ENCODE measurements around the gene MPST.

The MPST gene

DNA sequence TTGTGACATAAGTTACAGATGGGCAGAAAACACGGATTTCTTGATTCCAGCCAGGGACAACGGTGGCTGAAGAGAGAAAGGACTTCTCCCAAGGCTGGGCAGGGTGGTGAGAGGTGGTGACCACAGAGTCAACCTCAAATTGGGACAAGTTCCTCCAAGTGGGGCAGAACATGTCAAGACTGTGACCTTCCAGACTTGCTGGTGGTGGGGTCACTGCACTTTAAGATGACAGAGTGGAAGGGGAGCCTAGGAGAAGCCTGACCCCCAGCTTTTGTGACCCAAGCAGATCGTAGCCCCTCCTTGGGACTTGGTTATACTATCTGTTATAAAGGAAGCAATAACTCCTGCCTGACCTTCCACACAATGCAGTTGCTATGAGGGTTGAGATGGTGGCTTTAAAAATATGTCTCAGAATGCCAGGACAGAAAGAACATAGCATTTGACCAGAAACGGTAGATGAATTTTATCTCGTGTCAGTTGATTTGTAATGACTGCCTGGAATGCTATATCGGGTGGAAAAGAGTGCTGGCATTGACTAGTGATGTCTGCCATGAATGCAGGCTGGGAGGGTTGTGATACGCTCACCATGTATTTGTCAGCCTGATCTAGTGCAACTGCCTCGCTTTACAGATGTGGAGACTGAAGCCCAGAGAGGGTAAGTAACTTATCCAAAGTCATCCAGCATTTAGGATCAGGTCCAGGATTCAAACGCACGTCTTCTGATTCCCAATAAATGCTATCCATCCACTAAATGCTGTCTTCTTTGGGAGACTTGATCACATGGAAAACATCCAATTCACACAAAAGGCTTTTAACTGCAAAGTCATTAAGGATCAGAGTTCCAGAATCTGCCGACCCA is 18.6 kb upstream of the MPST start:
- DNase-seq (ENCODE audit: low spot score) = no peak

DNA sequence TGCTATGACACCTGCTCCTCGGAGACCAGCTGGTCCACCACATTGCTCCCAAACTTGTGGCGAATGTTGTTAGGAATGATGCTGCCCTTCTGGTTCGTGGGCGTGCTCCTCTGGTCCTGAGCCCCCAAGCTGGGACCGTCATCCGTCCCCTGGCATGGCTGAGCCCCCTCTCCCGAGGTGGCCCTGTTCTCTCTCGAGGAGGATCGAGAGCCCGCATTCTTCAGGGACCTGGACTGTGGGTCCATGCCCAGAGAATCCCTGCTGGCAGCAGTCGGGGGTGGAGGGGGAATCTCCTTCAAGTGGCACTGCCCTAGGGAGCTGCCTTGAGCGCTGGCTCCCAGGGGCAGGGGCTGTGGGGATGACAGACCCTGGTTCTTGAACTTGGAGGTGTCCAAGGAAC is 17.7 kb upstream of the MPST start:
- DNase-seq (ENCODE audit: low spot score) = no peak

DNA sequence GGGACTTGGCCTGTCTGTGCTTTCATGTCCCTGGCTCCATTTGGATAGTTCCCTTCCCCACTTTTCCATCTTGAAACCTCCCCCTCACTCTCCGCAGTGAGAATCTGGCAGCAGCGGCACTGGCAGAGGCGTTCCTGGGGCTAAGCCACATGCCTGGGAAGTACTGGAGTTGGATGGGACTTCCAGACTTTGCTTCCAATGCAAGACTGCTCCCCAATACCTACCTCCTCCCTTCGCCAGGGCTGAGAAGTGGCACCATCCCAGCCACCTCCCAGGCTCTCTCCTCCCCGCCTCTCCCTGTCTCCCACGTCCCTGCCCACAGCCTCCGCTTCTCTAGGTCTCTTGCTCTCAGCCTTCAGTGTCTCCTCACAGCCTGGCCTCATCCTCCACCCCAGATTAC is 16.9 kb upstream of the MPST start:
- no peak for DNase-seq (ENCODE audit: low spot score)

DNA sequence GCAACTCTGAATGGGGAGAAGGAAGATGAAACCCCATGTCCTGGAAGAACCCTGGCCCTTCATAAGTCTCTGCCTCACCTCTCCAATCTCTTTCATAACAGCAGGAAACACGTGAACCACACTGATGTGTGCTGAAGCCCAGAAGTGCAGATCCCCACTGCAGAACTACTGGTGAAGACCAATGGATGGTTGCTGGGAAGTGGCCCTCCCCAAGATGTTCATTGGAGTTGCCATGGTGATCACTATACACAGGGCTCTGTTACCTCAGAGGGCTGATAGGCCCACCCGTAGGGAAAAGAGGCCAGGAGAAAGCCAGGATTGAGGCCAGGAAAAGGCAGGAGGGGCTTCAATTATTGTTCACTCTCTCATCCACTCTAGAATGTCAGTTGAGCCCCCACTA is 11.9 kb upstream of the MPST start:
- no peak for DNase-seq (ENCODE audit: low spot score)

DNA sequence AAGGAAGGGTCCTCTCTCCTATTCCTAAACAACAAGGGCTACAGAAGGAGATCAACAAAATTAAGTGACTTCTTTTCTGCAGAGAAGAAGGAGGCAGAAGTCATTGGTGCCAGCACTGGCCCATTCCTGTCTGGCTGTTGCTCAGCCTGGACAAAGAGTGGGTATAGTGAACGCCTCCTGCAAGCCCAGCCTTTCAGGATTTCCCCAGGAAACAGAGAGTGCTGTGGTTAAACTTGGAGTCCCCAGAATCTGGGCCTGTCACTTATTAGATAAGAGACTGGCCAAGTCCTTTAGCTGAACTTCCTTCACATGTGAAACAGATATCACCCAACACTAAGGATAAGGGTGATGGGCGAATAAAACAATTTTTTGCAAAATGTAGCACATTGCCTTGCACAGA is 11.2 kb upstream of the MPST start:
- no peak for DNase-seq (ENCODE audit: low spot score)

DNA sequence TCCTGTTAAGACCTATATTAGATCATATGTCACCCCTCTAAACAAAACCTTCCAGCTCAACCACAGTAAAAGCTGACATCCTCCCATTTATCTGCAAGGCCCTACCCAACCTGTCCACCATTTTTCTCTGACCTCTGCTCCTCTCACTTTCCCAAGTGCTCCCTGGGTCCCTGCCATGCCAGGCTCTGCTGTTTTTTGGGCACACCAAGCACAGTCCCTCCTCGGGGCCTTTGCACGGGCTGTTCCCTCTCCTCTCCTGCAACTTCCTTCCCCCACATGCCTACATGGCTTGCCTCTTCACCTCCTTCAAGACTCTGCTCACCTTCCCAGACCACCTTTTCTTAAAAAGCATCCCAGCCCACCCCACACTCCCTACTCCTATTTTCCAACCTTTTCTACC is 10.1 kb upstream of the MPST start:
- DNase-seq (ENCODE audit: low spot score) = no peak

DNA sequence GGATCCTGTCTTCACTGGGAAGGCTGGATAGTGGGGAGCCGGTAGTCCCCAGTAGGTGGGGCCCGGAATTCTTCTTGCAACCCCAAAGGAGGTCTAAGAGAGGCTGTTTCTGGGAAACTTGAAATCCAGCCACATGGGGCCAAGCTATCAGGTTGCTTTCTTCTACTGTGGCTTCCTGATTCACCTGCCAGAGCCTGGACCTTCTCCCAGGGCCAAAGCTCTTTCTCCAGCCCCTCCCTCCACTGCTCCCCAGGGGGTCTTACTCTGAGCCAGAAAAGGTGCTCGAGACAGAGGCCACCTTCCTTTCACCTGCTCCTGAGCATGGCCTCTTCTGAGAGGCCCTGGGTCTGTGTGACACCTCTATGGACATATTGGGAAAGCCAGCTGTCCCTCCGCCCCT is 9.4 kb upstream of the MPST start:
- no peak for DNase-seq (ENCODE audit: low spot score)

DNA sequence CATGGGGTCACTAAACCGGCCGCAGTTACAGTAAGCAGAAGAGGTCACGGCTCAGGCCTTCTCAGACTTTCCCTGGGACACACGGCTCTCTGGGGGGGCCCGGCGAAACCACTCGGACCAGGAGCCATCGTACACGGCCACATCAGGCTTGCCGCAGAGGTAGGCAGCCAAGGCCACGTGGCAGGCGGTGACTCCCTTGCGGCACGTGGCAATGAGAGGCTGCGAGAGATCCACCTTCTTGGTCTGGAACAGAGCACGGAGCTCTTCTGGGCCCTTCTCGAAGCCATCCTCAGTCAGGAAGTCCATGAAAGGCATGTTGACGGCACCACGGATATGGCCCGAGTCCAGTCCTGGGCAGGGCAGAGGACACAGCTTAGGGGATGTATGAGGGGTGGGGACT is 8.6 kb upstream of the MPST start:
- no peak for DNase-seq (ENCODE audit: low spot score)

DNA sequence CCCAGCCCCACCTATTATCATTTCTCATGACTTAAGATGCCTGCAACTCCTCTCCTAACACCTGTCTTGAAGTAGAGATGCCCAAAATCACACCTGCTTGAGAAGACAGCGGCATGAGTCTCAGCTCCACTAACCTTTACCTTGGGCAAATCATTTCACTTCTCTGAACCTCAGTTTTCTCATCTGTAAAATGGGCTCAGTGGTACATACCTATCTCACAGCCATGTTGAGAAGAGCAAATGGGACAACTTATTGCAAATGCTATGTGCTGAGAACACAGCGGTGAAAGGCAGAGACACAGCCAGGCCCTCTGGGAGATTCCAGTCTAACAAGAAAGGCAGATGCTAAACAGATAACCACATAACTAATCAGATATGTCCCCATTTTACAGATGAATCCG is 8.1 kb upstream of the MPST start:
- no peak for DNase-seq (ENCODE audit: low spot score)

DNA sequence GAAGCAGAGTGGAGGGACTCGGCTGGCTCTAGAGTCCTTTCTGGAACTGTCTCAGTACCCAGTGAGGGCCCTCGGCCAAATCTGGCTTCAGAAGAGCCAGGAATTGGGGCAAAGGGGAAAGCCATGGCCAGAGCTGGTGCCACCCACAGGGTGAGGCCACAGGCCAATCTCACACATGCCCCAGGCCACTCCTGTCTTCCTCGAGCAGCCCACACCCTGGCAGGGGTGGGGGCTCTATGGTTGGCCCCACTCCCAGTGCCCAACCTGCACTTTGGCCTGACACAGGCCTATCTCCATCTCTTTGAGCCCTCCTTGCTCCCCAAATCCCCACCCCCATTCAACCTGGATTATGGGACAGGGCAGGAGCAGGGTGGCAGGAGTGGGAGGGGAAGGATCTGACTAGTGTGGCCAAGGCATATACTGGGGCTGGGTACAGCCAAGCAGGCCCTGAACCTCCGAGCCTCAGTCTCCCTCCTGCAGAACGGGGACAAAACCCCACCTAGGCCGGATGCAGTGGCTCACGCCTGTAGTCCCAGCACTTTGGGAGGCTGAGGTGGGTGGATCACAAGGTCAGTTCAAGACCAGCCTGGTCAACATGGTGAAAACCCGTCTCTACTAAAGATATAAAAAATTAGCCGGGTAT is 7.2 kb upstream of the MPST start:
- DNase-seq (ENCODE audit: low spot score) = no peak

DNA sequence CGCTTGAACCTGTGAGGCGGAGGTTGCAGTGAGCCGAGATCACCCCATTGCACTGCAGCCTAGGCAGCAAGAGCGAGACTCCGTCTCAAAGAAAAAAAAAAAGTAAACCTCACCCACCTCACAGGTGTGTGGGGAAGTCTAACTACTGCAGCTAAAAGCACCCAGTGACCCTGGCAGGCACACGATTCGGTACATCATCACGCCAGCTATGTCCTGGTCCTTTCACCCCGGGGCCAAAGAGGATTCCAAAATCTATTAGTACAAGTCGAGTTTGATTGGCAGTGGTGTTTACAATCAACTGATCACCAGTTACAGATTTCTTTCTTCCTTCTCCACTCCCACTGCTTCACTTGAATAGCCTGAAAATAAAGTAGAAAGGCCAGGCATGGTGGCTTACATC is 6.6 kb upstream of the MPST start:
- no peak for DNase-seq (ENCODE audit: low spot score)

DNA sequence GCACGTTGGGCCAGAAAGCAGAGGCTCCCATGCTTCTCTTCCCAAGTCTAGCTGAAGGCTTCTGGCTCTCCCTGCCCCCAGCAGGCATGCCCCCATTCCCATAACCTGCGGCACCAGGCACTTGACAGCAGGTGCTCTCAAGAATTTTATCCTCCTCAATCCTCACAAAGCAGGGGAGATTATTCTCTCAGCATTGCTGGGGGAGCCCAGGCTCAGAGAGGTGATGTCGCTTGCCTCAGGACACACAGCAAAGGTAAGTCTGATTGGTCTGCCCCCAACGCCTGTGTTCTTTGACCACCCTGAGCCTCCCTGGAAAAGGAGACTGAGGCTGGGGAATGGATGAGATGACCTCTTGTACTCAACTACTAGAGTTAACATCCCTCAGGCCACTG is 5.1 kb upstream of the MPST start:
- DNase-seq (ENCODE audit: low spot score) = no peak

DNA sequence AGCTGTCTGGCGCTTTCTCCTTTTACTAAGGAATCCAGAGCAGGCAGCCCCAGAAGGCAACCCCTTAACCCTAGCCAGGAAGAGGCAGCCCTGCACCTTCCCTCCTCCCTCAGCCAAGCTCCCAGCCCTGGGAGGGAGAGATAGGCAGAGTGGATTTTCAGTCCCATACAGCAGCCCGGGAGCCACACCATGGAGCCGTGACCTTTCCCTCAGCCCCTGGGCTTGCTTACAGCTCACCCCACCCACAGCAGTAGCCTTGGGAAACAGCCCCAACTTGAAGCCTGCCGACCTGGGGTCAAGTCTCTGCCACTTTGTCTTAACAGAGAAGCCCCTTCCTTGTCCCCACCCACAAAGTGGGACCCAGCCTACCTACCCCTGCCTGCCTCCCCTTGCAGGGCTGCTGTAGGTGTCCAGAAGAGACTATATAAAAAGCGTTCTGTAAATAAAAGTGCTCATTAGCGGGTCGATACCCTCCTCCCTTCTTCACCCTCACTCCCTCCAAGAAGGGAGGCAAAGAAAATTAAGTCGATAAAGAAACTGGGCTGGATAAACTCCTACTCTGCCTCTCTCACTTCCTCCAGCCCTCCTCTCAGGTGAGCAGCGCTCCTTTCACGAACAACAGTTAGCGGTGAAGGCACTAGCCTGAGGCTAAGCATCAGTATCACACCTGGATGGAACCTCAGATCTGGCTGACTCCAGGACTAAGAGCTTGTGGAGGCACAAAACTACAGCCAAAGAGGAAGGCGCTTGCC is 4.5 kb upstream of the MPST start:
- DNase-seq (ENCODE audit: low spot score) = no peak

DNA sequence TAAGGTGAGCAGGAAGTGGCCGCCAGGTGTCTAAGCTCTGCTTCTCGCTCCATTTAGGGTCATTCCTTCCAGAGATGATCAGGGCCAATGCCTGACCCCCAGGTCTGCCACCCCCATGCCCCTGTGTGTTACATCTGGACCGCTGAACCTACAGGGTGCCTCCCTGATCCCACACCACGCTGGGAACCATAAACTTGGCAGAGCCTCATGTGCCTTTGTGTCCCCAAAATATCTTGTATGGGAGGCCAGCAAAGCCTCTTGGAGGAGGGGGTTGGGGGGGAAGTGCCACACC is 4.0 kb upstream of the MPST start:
- DNase-seq (ENCODE audit: low spot score) = no peak

DNA sequence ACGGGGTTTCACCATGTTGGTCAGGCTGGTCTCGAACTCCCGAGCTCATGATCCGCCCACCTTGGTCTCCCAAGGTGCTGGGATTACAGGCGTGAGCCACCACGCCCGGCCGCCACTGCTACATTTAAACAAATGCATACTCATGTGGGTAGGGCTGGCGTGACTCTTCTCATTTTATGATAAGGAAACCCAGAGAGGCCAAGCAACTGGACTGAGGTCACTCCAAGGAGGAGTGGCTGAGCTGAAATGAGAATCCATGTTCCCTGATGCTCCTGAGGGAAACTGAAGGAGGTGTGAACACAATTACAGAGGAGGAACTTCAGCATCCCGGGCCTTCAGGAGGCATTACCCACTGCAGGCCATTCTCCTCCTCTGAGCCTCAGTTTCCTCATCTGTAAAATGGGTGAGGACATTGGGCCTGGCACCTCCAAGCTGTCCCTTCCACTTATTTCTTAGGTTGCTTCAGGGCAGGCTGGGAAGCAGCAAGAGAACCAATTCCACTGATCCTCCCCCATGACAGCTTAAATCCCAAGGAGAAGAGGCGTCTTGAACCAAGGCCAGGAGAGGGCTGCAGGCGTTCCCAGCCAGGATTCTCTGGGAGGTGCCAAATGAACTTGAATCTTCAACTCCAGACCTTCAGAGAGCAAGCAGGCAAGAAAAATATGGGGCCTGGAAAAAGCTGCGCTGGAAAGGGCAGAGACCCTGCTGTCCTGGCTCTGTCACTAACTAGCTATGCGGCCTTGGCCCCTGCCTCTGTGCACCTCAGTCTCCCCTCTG is 3.2 kb upstream of the MPST start:
- DNase-seq (ENCODE audit: low spot score) = no peak

DNA sequence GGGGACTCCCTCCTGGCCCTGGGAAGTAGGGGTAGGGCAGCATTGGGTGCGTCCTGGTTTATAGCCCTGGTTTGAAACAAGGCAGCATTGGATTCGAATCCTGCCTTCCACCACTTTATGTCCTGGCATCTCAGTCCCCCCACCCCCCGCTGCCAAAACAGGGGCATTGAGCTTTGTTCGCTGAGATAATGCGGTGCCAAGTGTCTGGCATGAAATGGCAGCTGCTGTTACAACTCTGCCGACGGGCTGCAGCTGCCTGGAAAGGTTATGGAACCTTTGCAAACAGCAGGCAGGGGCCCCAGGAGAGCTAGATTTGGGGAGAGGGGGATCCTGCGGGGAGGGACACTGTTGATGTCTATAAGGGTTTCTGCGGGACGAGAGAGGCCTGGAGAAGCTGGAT is 2.2 kb upstream of the MPST start:
- no peak for DNase-seq (ENCODE audit: low spot score)

DNA sequence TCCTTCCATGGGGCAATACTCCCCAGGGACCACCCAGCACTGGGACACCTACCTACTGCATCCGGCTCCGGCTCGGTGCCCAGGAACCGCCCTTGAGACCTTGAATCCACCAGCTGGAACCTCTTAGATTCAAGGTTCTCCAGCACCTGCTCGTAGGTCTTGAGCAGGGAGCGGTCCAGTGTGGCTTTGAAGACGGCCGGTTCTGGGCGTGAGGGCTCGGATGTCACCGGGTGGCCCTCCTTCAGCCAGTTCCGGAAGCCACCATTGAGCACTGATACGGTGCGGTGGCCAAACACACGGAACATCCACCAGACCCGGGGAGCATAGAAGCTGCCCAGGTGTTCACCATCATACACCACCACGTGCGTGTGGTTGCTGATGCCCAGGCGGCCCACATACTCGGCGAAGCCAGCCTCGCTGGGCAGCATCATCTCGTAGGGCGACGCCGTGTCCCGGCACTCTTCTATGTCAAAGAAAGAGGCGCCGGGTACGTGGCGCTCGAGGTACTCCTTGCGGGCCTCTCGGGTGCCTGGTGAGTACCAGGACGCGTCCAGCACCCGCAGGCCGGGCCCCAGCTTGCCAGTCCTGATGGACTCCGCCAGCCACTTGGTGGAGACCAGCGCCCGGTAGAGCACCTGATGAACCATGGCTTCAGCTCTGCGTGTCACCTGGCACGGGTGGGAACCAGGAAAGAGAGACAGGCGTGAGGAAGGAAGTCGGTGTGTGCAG is 1.3 kb upstream of the MPST start:
- no peak for DNase-seq (ENCODE audit: low spot score)

DNA sequence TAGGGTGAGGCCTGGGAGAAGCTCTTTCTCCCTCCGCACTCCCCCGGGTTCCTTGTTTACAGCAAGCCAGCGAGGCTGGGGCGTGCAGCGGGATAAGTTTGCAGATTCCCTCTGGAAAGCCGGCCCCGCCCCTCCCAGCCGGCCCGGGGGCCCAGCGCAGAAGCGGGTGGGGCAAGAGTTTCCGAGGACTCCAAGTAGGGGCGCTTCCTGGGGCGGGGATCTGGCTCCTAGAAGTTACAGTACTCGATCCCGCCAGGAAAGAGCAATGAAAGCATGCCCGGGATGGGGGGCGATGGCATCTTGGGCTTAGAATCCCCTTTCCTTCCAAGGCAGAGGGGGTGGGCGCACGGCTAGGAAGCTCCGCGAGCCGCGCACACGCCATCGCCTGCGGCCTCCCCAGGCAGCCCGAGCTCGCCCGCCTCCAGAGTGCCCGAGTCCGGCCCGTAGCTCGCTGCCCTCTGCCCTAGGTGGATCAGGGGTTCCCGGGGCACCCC is 680 bp upstream of the MPST start:
- DNase-seq (ENCODE audit: low spot score) = no peak

DNA sequence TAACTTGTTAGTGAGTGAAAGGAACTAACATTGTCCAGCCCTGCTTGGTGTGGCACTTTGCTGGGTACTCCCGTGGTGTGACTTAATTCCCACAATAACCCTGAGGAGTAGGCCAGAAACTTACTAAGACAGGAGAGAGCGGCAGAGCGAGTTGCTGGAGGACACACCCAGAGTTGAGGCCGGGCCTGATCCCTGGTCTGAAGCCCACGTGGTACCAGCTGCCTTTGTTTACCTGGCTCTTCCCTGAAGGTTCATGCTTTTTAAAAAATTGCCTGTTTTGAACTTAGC is 594 bp downstream of the MPST start:
- DNase-seq (ENCODE audit: low spot score) = no peak

DNA sequence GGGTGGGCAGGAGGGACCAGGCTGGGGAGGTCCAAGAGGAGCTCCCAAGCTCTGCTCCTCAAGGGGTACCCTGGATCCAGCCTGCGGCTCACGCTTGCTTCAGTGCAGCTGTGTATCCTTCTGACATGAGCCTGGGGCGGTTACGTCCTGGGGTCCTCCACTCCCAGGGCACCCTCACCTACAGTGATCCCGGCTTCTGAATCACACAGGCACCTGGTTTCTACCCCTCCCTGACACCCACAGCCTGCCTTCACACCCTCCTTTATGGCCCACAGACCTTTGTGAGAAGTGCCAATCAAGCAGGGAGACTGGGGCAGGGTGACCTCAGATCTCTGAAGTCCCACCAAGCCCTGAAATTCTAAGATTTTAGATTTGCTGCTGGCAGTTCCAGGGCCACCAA is 1.5 kb downstream of the MPST start:
- DNase-seq (ENCODE audit: low spot score) = no peak

DNA sequence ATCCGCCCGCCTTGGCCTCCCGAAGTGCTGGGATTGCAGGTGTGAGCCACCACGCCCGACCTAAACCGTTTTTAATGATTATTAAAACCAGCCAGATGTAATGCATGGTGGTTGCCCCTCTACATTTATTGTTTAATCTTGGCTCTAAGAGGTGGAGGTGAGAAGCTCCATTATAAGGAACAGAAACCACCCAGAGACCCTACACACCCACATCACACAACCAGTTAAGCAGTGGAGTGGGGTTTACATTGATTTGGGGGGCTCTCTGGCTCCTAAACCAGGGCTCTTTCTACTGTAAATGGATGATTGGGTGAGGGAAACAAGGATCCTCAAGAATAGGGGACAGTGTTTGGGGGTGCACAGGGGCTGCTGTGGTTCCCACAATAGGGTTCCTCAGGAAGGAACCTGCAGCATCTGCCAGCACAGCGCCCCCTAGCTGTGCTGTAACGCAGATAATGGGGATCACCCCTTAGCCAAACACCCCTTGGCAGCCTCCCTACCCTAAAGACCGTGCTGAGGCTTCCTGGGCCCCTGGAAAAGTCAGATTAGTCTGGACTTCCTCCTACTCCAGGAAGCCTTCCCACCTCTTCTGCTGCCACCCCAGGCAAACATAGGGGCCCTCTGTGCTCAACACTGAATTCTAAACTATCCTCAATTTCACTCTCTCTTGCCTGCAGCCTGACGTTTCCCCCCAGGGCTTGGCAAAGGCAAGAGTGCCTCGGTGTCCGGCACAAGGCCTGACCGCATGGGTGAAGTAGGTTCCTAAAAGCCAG is 2.4 kb downstream of the MPST start:
- peak; percentile 58 for DNase-seq (ENCODE audit: low spot score)

Measured in CD4-positive, alpha-beta T cell treated with Interleukin-2 at 100 ng/mL for 4 hours (primary cell).